HG02610 (cell line): ENCODE data around the gene FGFR2.
"Not testable (repeated sequence)": the region's sequence is repeated elsewhere in the genome, so short reads cannot be mapped to it uniquely, and the experiment has no call there.

ENCODE experiments used
- ATAC-seq: cut with Tn5 transposase; IDR thresholded peaks from one replicate; pipeline ENCODE4 v1.9.1; 2021; ENCODE audit warnings: mild to moderate bottlenecking, moderate library complexity; ENCODE audit not compliant: unreplicated experiment

The FGFR2 gene

GRCh38 chr10:121556455-121556854 lies 41.8 kb downstream of the FGFR2 start:
- no peak for ATAC-seq

- not testable (repeated sequence) for ATAC-seq
These were observed 43.3 kb downstream of the FGFR2 start for GRCh38 chr10:121554916-121555315.

- ATAC-seq: no peak
These were observed 44.6 kb downstream of the FGFR2 start for GRCh38 chr10:121553511-121554264.

- ATAC-seq: no peak
These were observed 45.5 kb downstream of the FGFR2 start for GRCh38 chr10:121552746-121553145.

GRCh38 chr10:121551210-121551885 lies 46.9 kb downstream of the FGFR2 start:
- ATAC-seq: no peak

- no peak for ATAC-seq
These were observed 53.9 kb downstream of the FGFR2 start for GRCh38 chr10:121544301-121544869.

GRCh38 chr10:121543545-121543944 lies 54.7 kb downstream of the FGFR2 start:
- no peak for ATAC-seq

- ATAC-seq: no peak
These were observed 56.7 kb downstream of the FGFR2 start for GRCh38 chr10:121541450-121542120.

- no peak for ATAC-seq
These were observed 57.4 kb downstream of the FGFR2 start for GRCh38 chr10:121540732-121541395.

- ATAC-seq: no peak
These were observed 58.5 kb downstream of the FGFR2 start for GRCh38 chr10:121539786-121540185.

GRCh38 chr10:121536310-121536913 lies 61.8 kb downstream of the FGFR2 start:
- no peak for ATAC-seq

GRCh38 chr10:121535381-121535780 lies 62.9 kb downstream of the FGFR2 start:
- no peak for ATAC-seq

- no peak for ATAC-seq
These were observed 65.9 kb downstream of the FGFR2 start for GRCh38 chr10:121532292-121532864.

GRCh38 chr10:121531830-121532178 lies 66.4 kb downstream of the FGFR2 start:
- ATAC-seq: no peak

- no peak for ATAC-seq
These were observed 67.0 kb downstream of the FGFR2 start for GRCh38 chr10:121531076-121531829.

- no peak for ATAC-seq
These were observed 67.7 kb downstream of the FGFR2 start for GRCh38 chr10:121530481-121531075.

- no peak for ATAC-seq
These were observed 70.6 kb downstream of the FGFR2 start for GRCh38 chr10:121527690-121528089.

- no peak for ATAC-seq
These were observed 71.4 kb downstream of the FGFR2 start for GRCh38 chr10:121526801-121527221.

GRCh38 chr10:121526135-121526790 lies 72.0 kb downstream of the FGFR2 start:
- no peak for ATAC-seq
